K562 treated with DMSO at 1 percent for 24 hours (cell line): ENCODE results near the gene SAP30. TPM values are rescaled to one million over a fixed set of nuclear protein-coding genes. Genes with fewer than 3 reads are reported as not detected.

Source experiments
- total RNA-seq: library from RNA; unstranded; fragments of 300-600 nt; gene quantifications from 2 replicates; pipeline ENCODE4 v1.2.3, GENCODE V29; 2022; ENCODE audit warnings: low read depth; ENCODE audit not compliant: insufficient read depth

SAP30 gene, protein sequence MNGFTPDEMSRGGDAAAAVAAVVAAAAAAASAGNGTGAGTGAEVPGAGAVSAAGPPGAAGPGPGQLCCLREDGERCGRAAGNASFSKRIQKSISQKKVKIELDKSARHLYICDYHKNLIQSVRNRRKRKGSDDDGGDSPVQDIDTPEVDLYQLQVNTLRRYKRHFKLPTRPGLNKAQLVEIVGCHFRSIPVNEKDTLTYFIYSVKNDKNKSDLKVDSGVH
- 52.2 and 56.6 TPM in 2 replicates for total RNA-seq

GRCh38 chr4:173370477-173371291 lies at the start of gene SAP30:
Gene SAP30, plus strand, starts transcription at chr4:173370954. Its CDS starts 229 bp downstream, at chr4:173371183.

GRCh38 chr4:173334085-173334890 lies 36.5 kb upstream of the SAP30 start, which contains the start of gene HMGB2:
Gene HMGB2, minus strand, starts transcription at chr4:173334358. Its CDS starts 709 bp downstream, at chr4:173333649.

DNA sequence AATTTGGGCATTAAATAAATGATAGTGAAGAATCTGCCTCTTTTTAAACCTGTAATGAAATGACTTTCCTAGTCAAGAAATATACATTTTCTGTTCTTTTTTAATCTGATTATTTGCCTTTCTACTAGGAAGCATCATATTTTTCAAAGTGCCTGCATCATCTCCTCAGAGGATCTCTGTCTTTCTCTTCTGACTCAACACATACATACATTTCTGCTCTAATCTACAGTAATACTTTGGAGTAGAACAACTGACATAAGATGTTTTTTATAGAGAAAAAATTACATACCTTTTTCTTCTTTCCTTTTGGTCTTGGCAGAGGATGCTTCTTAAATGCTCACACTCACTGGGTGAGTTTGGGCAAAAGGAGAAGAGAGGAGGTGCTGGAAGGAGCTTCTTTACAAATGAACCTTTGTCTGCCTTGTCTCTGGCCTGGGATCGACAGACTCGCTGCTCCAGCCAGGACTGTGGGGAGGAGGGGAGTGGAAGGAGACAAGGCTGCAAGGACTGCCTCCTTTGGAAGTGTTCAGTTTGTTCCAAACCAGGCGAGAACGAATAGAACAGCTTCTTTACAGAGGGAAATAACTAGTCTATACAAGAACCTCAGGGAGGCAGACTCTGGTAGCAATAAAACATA lies 28.1 kb downstream of the SAP30 start, which contains the start of gene SCRG1:
SCRG1 (minus strand) TSS at position 338 of the 637 bp plus-strand sequence. CDS start 7,702 bp downstream, outside the sequence.

Other genes with a start within 250 kb of the SAP30 start
- gene GALNT7, start 202.1 kb upstream of the SAP30 start, total RNA-seq: 14.0 and 17.4 TPM in 2 replicates
- 389 and 424 TPM in 2 replicates for gene HMGB2, start 36.6 kb upstream of the SAP30 start, total RNA-seq
- not detected in 2 replicates for gene SCRG1, start 28.2 kb downstream of the SAP30 start, total RNA-seq
- gene HAND2, start 159.3 kb downstream of the SAP30 start, total RNA-seq: 3.0 and 3.9 TPM in 2 replicates